ENCODE measurements around the gene PRKAR1B.

- no peak for TF ChIP-seq EZH2 (IDR thresholded peaks at IDR 0.05; ENCODE audit: borderline replicate concordance, low read length)
- TF ChIP-seq, protein P1, sequence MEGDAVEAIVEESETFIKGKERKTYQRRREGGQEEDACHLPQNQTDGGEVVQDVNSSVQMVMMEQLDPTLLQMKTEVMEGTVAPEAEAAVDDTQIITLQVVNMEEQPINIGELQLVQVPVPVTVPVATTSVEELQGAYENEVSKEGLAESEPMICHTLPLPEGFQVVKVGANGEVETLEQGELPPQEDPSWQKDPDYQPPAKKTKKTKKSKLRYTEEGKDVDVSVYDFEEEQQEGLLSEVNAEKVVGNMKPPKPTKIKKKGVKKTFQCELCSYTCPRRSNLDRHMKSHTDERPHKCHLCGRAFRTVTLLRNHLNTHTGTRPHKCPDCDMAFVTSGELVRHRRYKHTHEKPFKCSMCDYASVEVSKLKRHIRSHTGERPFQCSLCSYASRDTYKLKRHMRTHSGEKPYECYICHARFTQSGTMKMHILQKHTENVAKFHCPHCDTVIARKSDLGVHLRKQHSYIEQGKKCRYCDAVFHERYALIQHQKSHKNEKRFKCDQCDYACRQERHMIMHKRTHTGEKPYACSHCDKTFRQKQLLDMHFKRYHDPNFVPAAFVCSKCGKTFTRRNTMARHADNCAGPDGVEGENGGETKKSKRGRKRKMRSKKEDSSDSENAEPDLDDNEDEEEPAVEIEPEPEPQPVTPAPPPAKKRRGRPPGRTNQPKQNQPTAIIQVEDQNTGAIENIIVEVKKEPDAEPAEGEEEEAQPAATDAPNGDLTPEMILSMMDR (conservative IDR thresholded peaks at IDR 0.05 in 1 of 2, IDR thresholded peaks at IDR 0.05 in 1 of 2; ENCODE audit: extremely low read depth in 1 of 2, insufficient read depth in 1 of 2, low read depth in 1 of 2, low read length in 2 of 2): no peak
Observed at GRCh38 chr7:539731-540411, 187.2 kb downstream of the PRKAR1B start.

All from mammary epithelial cell (primary cell).